Measurements from ENCODE around the gene DNAJB13. TPM values are rescaled to one million over a fixed set of nuclear protein-coding genes. Genes with fewer than 3 reads are reported as not detected.

The DNAJB13 gene
- total RNA-seq, 1 experiment from 2014 or later = 0.29 TPM

DNA sequence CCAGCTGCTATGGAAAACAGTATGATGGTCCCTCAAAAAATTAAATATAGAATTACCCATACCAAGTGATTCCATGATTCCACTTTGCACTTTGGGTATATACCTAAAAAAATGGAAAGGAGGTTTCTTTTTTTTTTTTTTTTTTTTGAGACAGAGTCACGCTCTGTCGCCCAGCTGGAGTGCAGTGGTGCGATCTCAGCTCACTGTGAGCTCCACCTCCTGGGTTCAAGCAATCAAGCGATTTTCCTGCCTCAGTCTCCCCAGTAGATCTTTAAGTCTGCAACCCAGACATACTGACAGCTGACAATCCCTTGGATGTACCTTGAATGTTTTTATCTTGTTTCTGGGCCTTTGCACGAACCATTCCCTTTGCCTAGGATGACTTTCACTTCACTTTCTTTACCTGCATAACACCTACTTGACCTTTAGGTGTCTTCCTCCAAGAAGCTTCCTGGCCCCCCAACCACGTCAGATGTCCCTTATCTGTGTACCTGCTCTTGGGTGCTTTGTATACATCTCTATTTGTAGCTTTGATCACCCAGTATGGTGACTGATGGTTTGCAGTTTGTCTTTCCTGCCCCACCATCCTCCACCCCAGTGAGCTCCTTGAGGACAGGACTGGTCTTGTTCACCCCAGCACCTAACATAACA lies 46.4 kb downstream of the DNAJB13 start:
- Histone ChIP-seq H3K4me2 (ENCODE audit: low read length) (no peak overlapping the region), H4K20me1 (ENCODE audit: low read length) (no peaks in the 10 kb centered on the region), H3K9me3 (ENCODE audit: low read length) (no peaks in the 10 kb centered on the region), H3K27me3 (ENCODE audit: low read length) (no peaks in the 10 kb centered on the region), H3F3A (ENCODE audit: low read length, unreplicated experiment) (peaks cover 4% of the 10 kb centered on the region), H3K4me1 (ENCODE audit: insufficient read depth, low read length) (peaks cover 14% of the 10 kb centered on the region), H3K9ac (ENCODE audit: low read length) (no peak overlapping the region), H3K79me2 (ENCODE audit: low read length) (no peaks in the 10 kb centered on the region), H2AFZ (ENCODE audit: low read length) (no peak overlapping the region), H3K36me3 (ENCODE audit: low read depth, low read length) (no peaks in the 10 kb centered on the region), H3K9me2 (replicated peaks; ENCODE audit: low read length) (no peaks in the 10 kb centered on the region), H3K4me3 (ENCODE audit: low read length) (no peak overlapping the region), H3K27ac (ENCODE audit: low read length) (peak overlapping the region; percentile 47)
- DNase-seq (no peak), ATAC-seq (no peak)
- no TSS peak for BruUV-seq (replicated peaks)
- TF ChIP-seq EZH2phosphoT487 (IDR thresholded peaks at IDR 0.05; ENCODE audit: borderline replicate concordance, low read length) (no peak), EZH2 (IDR thresholded peaks at IDR 0.05; ENCODE audit: low read length, unreplicated experiment) (no peak)
- TF ChIP-seq, protein P1, sequence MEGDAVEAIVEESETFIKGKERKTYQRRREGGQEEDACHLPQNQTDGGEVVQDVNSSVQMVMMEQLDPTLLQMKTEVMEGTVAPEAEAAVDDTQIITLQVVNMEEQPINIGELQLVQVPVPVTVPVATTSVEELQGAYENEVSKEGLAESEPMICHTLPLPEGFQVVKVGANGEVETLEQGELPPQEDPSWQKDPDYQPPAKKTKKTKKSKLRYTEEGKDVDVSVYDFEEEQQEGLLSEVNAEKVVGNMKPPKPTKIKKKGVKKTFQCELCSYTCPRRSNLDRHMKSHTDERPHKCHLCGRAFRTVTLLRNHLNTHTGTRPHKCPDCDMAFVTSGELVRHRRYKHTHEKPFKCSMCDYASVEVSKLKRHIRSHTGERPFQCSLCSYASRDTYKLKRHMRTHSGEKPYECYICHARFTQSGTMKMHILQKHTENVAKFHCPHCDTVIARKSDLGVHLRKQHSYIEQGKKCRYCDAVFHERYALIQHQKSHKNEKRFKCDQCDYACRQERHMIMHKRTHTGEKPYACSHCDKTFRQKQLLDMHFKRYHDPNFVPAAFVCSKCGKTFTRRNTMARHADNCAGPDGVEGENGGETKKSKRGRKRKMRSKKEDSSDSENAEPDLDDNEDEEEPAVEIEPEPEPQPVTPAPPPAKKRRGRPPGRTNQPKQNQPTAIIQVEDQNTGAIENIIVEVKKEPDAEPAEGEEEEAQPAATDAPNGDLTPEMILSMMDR (conservative IDR thresholded peaks at IDR 0.05; ENCODE audit: low read depth, low read length) = no peak
- ChIA-PET CTCF (no interaction called here), POLR2A (ENCODE audit: unreplicated experiment) (no interaction called here)
- intact Hi-C loops (cut with micrococcal nuclease) = no loop called here

DNA sequence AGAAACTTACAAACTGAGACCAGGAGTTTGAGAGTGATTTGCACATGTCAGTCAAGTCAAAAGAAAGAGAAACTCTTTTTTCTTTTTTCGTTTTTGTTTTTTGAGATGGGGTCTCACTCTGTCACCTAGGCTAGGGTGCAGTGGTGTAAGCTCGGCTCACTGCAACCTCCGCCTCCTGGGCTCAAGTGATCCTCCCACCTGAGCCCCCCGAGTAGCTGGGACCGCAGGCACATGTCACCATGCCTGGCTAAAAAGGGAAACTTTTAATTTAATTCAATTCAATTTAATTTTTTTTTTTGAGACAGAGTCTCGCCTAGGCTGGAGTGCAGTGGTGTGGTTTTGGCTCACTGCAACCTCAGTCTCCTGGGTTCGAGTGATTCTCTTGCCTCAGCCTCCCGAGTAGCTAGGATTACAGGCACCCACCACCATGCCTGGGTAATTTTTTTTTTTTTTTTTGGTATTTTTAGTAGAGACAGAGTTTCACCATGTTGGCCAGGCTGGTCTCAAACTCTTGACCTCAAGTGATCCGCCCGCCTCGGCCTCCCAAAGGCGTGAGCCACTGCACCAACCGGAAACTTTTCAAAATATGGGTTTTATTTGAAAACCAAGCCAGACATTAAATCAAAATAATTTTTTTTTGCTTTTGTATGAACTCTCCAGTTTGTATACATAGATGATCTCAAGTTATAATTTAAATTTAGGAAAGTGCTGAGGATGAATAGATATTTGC lies 48.2 kb downstream of the DNAJB13 start:
- no peaks in the 10 kb centered on the region for H3K79me2 ChIP-seq (ENCODE audit: low read length)
- no peak overlapping the region for H2AFZ ChIP-seq (ENCODE audit: low read length)
- intact Hi-C loops (cut with micrococcal nuclease) = no loop called here
- H3K36me3 ChIP-seq (ENCODE audit: low read depth, low read length) = no peaks in the 10 kb centered on the region
- no peak for DNase-seq
- H3K4me2 ChIP-seq (ENCODE audit: low read length) = no peak overlapping the region
- no peak overlapping the region for H3K9ac ChIP-seq (ENCODE audit: low read length)
- no peaks in the 10 kb centered on the region for H3K9me3 ChIP-seq (ENCODE audit: low read length)
- H4K20me1 ChIP-seq (ENCODE audit: low read length) = no peaks in the 10 kb centered on the region
- no peak for TF ChIP-seq EZH2phosphoT487 (IDR thresholded peaks at IDR 0.05; ENCODE audit: borderline replicate concordance, low read length)
- TF ChIP-seq, protein P1 (conservative IDR thresholded peaks at IDR 0.05; ENCODE audit: low read depth, low read length) = no peak
- TF ChIP-seq EZH2 (IDR thresholded peaks at IDR 0.05; ENCODE audit: low read length, unreplicated experiment) = no peak
- peaks cover 14% of the 10 kb centered on the region for H3K4me1 ChIP-seq (ENCODE audit: insufficient read depth, low read length)
- BruUV-seq (replicated peaks) = no TSS peak
- POLR2A ChIA-PET (ENCODE audit: unreplicated experiment) = no interaction called here
- H3K4me3 ChIP-seq (ENCODE audit: low read length) = no peak overlapping the region
- no peaks in the 10 kb centered on the region for H3K27me3 ChIP-seq (ENCODE audit: low read length)
- no peaks in the 10 kb centered on the region for H3K9me2 ChIP-seq (replicated peaks; ENCODE audit: low read length)
- peaks cover 4% of the 10 kb centered on the region for H3F3A ChIP-seq (ENCODE audit: low read length, unreplicated experiment)
- H3K27ac ChIP-seq (ENCODE audit: low read length) = no peak overlapping the region
- CTCF ChIA-PET = no interaction called here
- no peak for ATAC-seq

Measured in PC-3 (cell line).